CD4-positive, alpha-beta T cell treated with Interleukin-6 at 100 ng/mL for 8 hours (primary cell): ENCODE results near the gene TRIM72.
"Not testable (repeated sequence)": the region's sequence is repeated elsewhere in the genome, so short reads cannot be mapped to it uniquely, and the experiment has no call there.

ENCODE experiments used
- DNase-seq: peaks from one replicate; pipeline ENCODE4 v3.0.0-alpha.2; 2020; ENCODE audit warnings: mixed read lengths, low spot score

TRIM72 gene

GRCh38 chr16:31213877-31214707, at the start of gene TRIM72:
Gene TRIM72, plus strand, starts transcription at chr16:31214119. Its CDS starts 620 bp downstream, at chr16:31214739.
- no peak for DNase-seq

- DNase-seq, result no peak
Observed at GRCh38 chr16:31167315-31167714, 46.6 kb upstream of the TRIM72 start.

- DNase-seq, result no peak
Observed at GRCh38 chr16:31168848-31169247, 45.1 kb upstream of the TRIM72 start.

- DNase-seq, result not testable (repeated sequence)
Observed at GRCh38 chr16:31170048-31170447, 43.9 kb upstream of the TRIM72 start.

GRCh38 chr16:31177136-31177535, 36.8 kb upstream of the TRIM72 start:
- DNase-seq, result peak; percentile 67

- no peak for DNase-seq
Observed at GRCh38 chr16:31179219-31179746, 34.6 kb upstream of the TRIM72 start.

GRCh38 chr16:31179747-31180459, 34.0 kb upstream of the TRIM72 start, which contains the start of gene FUS:
Gene FUS, plus strand, starts transcription at chr16:31180139. Its CDS starts 76 bp downstream, at chr16:31180215.
- DNase-seq, result peak; percentile 89

- DNase-seq, result no peak
Observed at GRCh38 chr16:31181102-31181830, 32.7 kb upstream of the TRIM72 start.

- DNase-seq, result no peak
Observed at GRCh38 chr16:31182391-31182790, 31.5 kb upstream of the TRIM72 start.

- no peak for DNase-seq
Observed at GRCh38 chr16:31183432-31184428, 30.2 kb upstream of the TRIM72 start.

GRCh38 chr16:31184888-31185287, 29.0 kb upstream of the TRIM72 start:
- DNase-seq, result no peak

GRCh38 chr16:31185339-31185738, 28.6 kb upstream of the TRIM72 start:
- no peak for DNase-seq

- no peak for DNase-seq
Observed at GRCh38 chr16:31186176-31186575, 27.7 kb upstream of the TRIM72 start.

GRCh38 chr16:31186930-31187807, 26.8 kb upstream of the TRIM72 start:
- no peak for DNase-seq

GRCh38 chr16:31187808-31188189, 26.1 kb upstream of the TRIM72 start:
- no peak for DNase-seq

GRCh38 chr16:31188450-31189411, 25.2 kb upstream of the TRIM72 start:
- no peak for DNase-seq

GRCh38 chr16:31189412-31189778, 24.5 kb upstream of the TRIM72 start:
- no peak for DNase-seq

- DNase-seq, result no peak
Observed at GRCh38 chr16:31190061-31190460, 23.9 kb upstream of the TRIM72 start.
